ENCODE results near the gene NR2C2.
"Not testable (repeated sequence)": the region's sequence is repeated elsewhere in the genome, so short reads cannot be mapped to it uniquely, and the experiment has no call there.

NR2C2 gene

DNA sequence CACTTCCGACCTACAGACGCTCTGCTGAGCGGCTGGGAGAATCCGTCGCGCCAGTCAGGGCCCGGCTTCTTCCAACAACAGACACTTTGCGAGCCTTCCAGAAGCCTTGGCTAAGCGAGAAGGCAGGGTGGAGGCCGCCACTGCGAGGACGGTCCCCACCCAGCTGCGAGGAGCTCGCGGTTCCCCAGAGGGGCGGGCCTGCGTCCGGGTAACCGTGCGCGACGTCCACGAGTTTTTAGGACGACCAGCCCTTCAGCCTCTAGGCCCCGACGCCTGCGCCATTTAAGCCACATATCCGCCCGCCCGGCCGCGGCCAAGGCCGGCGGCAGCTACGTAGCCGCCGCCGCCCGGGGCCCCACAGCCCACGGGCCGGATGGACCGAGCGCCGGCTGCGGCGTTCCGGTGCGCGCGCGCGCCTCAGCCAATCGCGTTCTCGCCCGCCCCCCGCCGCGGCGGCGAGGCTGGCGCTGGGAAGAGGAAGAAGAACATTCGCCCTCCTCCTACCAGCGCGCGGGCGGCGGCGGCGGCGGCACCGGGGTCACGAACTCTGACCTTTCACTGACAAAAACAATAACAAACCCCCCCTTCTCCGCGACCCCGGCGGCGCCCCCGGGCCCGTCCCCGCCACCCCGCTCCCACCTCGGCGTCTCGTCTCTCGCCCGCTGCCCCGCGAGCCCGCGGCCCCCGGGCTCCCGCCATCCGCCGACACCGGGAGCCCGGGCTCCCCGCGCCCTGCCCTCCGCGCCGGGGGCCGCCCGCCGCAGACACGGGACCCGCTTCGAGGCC is at the start of gene NR2C2:
NR2C2 (plus strand) TSS at position 484 of the 786 bp plus-strand sequence. CDS start 56,332 bp downstream, outside the sequence.
- peak within 1 kb of the TSS; percentile 99 for H3K27ac ChIP-seq
- TF ChIP-seq, protein P1, sequence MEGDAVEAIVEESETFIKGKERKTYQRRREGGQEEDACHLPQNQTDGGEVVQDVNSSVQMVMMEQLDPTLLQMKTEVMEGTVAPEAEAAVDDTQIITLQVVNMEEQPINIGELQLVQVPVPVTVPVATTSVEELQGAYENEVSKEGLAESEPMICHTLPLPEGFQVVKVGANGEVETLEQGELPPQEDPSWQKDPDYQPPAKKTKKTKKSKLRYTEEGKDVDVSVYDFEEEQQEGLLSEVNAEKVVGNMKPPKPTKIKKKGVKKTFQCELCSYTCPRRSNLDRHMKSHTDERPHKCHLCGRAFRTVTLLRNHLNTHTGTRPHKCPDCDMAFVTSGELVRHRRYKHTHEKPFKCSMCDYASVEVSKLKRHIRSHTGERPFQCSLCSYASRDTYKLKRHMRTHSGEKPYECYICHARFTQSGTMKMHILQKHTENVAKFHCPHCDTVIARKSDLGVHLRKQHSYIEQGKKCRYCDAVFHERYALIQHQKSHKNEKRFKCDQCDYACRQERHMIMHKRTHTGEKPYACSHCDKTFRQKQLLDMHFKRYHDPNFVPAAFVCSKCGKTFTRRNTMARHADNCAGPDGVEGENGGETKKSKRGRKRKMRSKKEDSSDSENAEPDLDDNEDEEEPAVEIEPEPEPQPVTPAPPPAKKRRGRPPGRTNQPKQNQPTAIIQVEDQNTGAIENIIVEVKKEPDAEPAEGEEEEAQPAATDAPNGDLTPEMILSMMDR (IDR thresholded peaks at IDR 0.05): no peak
- TF ChIP-seq ZFX (IDR thresholded peaks at IDR 0.05; ENCODE audit: borderline replicate concordance): no peak

DNA sequence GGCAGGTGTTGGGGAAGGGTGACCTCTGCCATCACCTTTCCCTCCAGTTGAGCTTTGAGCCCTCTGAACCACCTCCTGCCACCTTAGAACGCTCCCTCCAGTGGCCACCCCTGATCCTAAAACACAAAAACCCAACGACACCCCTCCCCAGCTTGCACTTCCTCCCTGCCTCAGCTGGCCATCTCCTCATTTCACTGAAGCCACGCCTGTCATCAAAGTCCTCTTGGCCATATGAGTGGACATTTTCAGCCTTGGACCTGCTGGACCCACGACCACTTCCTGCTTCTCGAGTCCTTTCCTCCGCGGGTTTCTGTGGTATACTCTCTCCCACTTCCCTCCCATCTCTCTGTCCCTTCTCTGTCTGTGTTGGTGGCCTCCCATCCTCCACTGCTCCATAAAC is 48.5 kb upstream of the NR2C2 start:
- H3K27ac ChIP-seq: no peak overlapping the region

DNA sequence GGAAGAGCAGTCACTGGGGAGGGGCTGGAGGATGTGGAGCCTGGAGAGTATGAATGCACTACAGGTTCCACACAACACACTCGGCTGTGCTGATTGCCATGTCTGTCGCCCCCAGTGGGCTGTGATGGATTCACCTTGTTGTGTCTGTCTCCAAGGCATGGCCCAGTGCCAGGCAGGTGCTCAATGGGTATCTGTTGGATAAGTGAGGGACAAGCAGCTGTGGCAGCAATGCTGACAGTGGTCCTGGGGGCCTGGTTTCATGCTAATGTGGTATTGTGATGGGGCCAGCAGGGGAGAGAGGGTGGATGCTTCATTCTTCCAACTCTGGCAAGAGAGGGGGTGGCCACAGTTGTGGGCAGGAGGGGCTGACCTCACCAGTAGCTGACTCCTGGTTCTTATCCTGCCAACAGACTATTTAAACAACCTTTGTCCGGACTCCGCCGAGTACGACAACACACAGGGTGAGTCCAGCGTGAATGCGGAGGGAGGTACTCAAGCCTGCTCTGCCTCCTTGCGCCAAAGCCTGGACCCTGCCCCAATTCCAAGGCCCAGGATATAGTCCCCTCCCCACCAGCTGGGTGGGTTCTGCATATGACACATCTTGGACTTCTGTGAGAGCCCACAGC is 47.3 kb upstream of the NR2C2 start:
- H3K27ac ChIP-seq: no peak overlapping the region

More for the DNA sequence above, 48.5 kb upstream of the NR2C2 start:
- TF ChIP-seq, protein P1 (IDR thresholded peaks at IDR 0.05): no peak
- TF ChIP-seq ZFX (IDR thresholded peaks at IDR 0.05; ENCODE audit: borderline replicate concordance): no peak

DNA sequence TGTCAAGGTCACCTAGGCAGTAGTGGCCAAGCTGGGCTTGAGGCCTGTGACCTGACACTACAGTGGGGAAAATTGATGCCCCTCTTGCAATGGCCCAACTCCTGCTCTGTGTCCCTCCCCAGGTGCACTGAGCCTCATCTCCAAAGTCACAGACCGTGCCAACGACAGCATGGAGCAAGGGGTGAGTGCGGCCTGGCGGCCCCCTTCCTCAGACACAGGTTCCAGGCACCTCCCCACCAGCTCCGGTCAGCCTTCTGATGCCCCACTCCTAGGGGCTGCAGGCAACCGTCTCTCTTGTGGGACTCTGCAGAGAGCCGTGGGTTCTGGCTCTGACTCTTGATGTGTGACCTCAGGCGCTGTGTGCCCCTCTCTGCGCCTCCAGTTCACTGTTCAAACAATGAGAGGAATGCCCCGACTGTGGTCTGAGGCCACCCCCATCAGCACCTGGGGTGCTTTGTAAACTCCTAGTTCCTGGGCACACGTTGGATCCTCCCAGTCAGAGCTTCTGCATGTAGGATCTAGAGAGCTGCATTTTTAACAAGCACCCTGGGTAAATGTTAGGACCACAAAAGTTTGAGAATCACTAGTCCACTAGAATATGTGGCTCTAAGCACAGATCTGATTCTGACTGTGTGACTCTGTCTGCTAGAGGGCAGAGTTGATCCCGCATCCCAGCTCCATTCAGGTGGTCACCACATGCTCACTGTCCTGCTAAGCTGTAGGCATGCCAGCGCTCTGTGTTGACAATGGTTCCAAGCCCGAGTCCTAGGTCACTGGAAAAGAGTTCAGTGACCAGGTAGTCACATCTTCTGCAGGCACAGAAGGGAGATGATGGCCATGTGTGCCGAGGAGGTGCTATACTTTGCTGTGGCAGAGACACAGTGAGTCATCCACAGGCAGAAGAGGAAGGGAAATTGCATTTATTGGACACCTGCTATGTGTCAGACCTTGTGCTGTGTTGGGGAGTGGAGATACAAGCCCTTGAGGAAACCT is 46.2 kb upstream of the NR2C2 start:
- H3K27ac ChIP-seq: no peak overlapping the region
- no peak for TF ChIP-seq ZFX (IDR thresholded peaks at IDR 0.05; ENCODE audit: borderline replicate concordance)
- TF ChIP-seq, protein P1 (IDR thresholded peaks at IDR 0.05): no peak

More for the DNA sequence above, 47.3 kb upstream of the NR2C2 start:
- TF ChIP-seq, protein P1 (IDR thresholded peaks at IDR 0.05): no peak
- no peak for TF ChIP-seq ZFX (IDR thresholded peaks at IDR 0.05; ENCODE audit: borderline replicate concordance)

DNA sequence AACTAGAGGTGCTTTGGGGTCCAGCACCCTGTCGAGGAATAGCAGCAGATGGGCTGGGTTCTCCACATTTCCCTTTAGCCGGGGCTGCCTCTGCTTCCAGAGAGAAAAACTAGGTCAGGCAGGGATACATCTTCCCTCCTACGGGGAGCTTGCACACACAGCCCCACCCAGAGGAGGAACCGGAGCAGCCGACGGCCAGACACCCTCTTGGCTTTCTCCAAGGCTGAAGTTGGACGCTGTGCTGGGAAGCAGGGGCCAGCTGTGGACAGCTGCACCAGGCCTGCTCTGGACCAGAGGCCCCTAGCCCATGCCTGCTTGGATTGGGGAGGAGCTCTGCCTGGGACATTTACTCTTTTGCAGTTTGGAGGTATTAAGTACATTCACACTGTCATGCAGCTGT is 44.7 kb upstream of the NR2C2 start:
- H3K27ac ChIP-seq: no peak overlapping the region
- TF ChIP-seq ZFX (IDR thresholded peaks at IDR 0.05; ENCODE audit: borderline replicate concordance): no peak
- TF ChIP-seq, protein P1 (IDR thresholded peaks at IDR 0.05): no peak

DNA sequence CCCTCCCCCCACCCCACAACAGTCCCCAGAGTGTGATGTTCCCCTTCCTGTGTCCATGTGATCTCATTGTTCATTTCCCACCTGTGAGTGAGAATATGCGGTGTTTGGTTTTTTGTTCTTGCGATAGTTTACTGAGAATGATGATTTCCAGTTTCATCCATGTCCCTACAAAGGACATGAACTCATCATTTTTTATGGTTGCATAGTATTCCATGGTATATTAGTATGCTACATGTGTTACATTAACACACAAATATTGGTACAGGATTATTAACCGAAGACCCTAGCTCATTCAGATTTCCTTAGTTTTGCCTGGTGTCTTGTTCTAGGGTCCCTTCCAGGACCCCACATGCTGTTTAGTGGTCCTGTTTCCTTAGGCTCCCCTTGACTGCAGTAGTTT is 43.9 kb upstream of the NR2C2 start:
- H3K27ac ChIP-seq: not testable (repeated sequence)

DNA sequence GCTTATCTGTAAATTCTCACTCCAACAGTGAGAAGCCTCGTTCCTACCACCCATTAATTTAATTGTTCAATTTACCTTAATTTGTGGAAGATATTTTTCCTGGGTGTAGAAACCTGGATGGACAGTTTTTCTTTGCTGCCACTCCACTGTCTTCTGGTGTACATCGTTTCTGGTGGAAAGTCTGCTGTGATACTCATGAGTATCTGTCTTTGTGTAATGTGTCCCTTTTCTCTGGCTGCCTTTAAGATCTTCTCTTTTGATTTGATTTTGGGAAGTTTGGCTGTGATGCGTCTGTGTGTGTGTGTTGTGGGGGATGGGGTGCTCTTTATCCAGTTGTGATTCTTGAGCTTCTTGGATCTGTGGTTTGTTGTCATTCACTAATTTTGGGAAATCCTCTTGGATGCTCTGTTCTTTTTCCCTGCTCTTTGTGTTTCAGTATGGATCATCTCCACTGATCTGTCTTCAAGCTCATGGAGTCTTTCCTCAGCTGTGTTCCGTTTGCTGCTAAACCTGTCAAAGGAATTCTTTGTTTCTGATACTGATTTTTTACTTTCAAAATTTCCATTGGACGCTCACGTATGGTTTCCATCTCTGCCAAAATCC is 42.2 kb upstream of the NR2C2 start:
- TF ChIP-seq, protein P1 (IDR thresholded peaks at IDR 0.05): no peak
- H3K27ac ChIP-seq: no peak overlapping the region
